Smooth muscle cell of bladder (primary cell): ENCODE data around the gene CCDC88B. TPM values are rescaled to one million over a fixed set of nuclear protein-coding genes. Genes with fewer than 3 reads are reported as not detected.

ENCODE experiments used
- total RNA-seq: library from RNA; depleted of rRNA; stranded (reverse); fragments of >200 nt; gene quantifications from 2 replicates; pipeline ENCODE4 v1.2.3, GENCODE V29; 2014

CCDC88B gene
- total RNA-seq: 1.6 and 1.7 TPM in 2 replicates

GRCh38 chr11:64339754-64340408 lies at the start of gene CCDC88B:
CCDC88B (plus strand) TSS chr11:64340204; CDS start chr11:64340267, 63 bp downstream.

GRCh38 chr11:64291262-64291751 lies 48.7 kb upstream of the CCDC88B start, which contains the start of gene KCNK4:
KCNK4 (plus strand) TSS chr11:64291302; CDS start chr11:64293019, 1,717 bp downstream.

GRCh38 chr11:64299847-64300648 lies 40.0 kb upstream of the CCDC88B start, which contains the start of gene CATSPERZ:
CATSPERZ (plus strand) TSS chr11:64300358; CDS start chr11:64300411, 53 bp downstream.

GRCh38 chr11:64305075-64305690 lies 34.8 kb upstream of the CCDC88B start, which contains the start of gene ESRRA:
ESRRA (plus strand) TSS chr11:64305524; CDS start chr11:64307180, 1,656 bp downstream.

GRCh38 chr11:64317325-64317960 lies 22.6 kb upstream of the CCDC88B start, which contains the start of gene TRMT112:
TRMT112 (minus strand) TSS chr11:64317559; CDS start chr11:64317526, 33 bp downstream.

GRCh38 chr11:64317961-64318765 lies 21.8 kb upstream of the CCDC88B start, which contains the start of gene PRDX5:
PRDX5 (plus strand) TSS chr11:64318121; CDS start chr11:64318216, 95 bp downstream.

GRCh38 chr11:64358907-64359711 lies 19.1 kb downstream of the CCDC88B start, which contains the start of gene RPS6KA4:
RPS6KA4 (plus strand) TSS chr11:64359162; CDS start chr11:64359236, 74 bp downstream.

Other genes starting within 250 kb of the CCDC88B start
- 15.9 and 17.7 TPM in 2 replicates for gene MACROD1, start 174.1 kb upstream of the CCDC88B start, total RNA-seq
- gene STIP1, start 154.0 kb upstream of the CCDC88B start, total RNA-seq: 91.6 and 122 TPM in 2 replicates
- gene FERMT3, start 133.5 kb upstream of the CCDC88B start, total RNA-seq: 1.4 and 2.0 TPM in 2 replicates
- 40.5 and 40.7 TPM in 2 replicates for gene TRPT1, start 114.0 kb upstream of the CCDC88B start, total RNA-seq
- gene NUDT22, start 113.9 kb upstream of the CCDC88B start, total RNA-seq: 48.2 and 52.0 TPM in 2 replicates
- gene DNAJC4, start 109.7 kb upstream of the CCDC88B start, total RNA-seq: 8.2 and 13.0 TPM in 2 replicates
- 13.1 and 24.4 TPM in 2 replicates for gene VEGFB, start 105.6 kb upstream of the CCDC88B start, total RNA-seq
- gene FKBP2, start 99.1 kb upstream of the CCDC88B start, total RNA-seq: 97.4 and 139 TPM in 2 replicates
- 115 and 130 TPM in 2 replicates for gene PPP1R14B, start 93.3 kb upstream of the CCDC88B start, total RNA-seq
- 23.8 and 31.5 TPM in 2 replicates for gene PLCB3, start 88.7 kb upstream of the CCDC88B start, total RNA-seq
- gene BAD, start 55.5 kb upstream of the CCDC88B start, total RNA-seq: 53.1 and 58.2 TPM in 2 replicates
- gene GPR137, start 54.4 kb upstream of the CCDC88B start, total RNA-seq: 6.7 and 8.5 TPM in 2 replicates
- not detected in 2 replicates for gene KCNK4, start 48.9 kb upstream of the CCDC88B start, total RNA-seq
- not detected in 2 replicates for gene CATSPERZ, start 39.8 kb upstream of the CCDC88B start, total RNA-seq
- gene ESRRA, start 34.7 kb upstream of the CCDC88B start, total RNA-seq: 22.3 and 26.5 TPM in 2 replicates
- gene TRMT112, start 22.6 kb upstream of the CCDC88B start, total RNA-seq: 240 and 298 TPM in 2 replicates
- gene PRDX5, start 22.1 kb upstream of the CCDC88B start, total RNA-seq: 402 and 434 TPM in 2 replicates
- 24.7 and 28.3 TPM in 2 replicates for gene RPS6KA4, start 19.0 kb downstream of the CCDC88B start, total RNA-seq
- gene SLC22A11, start 215.7 kb downstream of the CCDC88B start, total RNA-seq: not detected in 2 replicates